HG02884 (cell line): ENCODE data around the gene NLRP6.
A peak's percentile ranks its signal among the peaks of the same experiment; 100 is the strongest.
"Not testable (repeated sequence)": the region's sequence is repeated elsewhere in the genome, so short reads cannot be mapped to it uniquely, and the experiment has no call there.

Source experiments
- ATAC-seq: cut with Tn5 transposase; IDR thresholded peaks from one replicate; pipeline ENCODE4 v1.9.1; 2021; ENCODE audit warnings: mild to moderate bottlenecking, moderate library complexity; ENCODE audit not compliant: unreplicated experiment

The NLRP6 gene

GRCh38 chr11:278001-278951, at the start of gene NLRP6:
TSS of gene NLRP6 (plus strand) at chr11:278407. CDS start at chr11:278570, 163 bp downstream.
- ATAC-seq: no peak

DNA sequence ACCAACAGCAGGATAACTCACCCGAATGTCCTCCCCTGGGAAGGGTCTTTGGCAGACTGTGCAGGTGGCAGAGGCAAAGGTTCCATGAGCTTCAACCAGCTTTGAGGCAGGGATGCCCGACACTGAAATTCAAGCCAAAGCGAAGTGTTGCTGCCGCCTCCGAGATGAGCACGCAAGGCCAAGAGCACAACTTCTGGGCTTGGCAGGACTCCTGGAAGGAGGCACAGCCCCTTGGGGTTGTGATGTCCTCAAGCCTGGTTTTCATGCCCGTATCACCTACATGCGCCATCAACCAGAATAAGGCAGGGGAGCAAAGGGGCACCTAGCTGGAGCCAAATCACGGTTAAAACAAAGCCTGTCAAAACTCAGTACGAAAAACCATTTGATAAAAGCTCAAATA, 47.8 kb upstream of the NLRP6 start:
- ATAC-seq: no peak

DNA sequence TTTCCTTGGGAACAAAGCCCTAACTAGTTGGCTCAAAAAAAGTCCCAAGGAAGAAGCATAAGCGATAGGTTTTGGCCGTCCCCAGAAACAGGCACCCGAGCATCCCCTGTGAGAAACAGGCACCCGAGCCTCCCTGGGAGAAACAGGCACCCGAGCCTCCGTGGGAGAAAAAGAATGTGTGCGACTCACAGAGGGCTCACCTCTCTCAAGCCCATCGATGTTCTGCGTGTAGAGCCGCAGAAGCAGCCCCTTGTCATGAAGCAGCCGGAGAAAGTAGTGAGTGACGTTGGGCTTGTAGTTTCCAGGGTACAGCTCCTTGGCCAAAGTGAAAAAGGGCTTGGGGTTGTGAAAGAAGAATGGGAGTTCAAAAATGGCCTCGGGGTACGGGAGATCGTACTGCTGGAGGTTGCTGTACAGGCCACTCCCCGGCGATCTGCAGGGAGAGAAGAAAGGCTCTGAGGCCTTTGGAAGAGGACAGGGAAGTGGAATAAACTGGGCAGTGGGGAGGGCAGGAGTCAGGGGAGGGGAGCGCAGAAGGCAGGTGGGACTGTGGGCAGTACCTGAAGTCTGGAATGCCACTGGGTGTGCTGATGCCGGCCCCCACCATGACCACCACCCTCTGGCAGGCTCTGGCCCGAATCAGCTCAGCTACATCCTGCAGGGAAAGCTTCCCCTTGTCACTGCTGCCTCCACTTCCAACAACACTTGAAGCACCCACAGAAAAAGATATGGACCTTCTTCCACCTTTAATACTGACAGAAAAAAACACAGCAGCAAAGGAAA, 45.2 kb upstream of the NLRP6 start:
- no peak for ATAC-seq

GRCh38 chr11:235180-235579, 43.0 kb upstream of the NLRP6 start:
- no peak for ATAC-seq

DNA sequence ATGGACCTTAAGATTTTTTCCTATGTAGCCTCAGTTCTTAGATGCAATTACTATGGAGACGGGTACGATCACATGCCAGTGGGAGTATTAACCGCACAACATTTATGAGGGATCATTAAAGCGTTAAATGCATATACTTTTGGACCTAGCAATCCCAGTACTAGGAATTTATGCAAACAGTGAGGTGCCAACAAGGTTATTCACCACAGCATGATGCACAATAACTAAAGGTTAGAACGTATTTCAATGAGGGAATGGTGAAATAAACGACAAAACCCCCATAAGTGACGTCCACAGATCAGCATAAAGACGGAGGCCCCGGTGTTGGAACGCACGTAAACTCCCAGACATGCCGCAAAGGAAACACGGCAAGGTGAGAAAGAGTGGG, 42.6 kb upstream of the NLRP6 start:
- ATAC-seq: peak; percentile 10

DNA sequence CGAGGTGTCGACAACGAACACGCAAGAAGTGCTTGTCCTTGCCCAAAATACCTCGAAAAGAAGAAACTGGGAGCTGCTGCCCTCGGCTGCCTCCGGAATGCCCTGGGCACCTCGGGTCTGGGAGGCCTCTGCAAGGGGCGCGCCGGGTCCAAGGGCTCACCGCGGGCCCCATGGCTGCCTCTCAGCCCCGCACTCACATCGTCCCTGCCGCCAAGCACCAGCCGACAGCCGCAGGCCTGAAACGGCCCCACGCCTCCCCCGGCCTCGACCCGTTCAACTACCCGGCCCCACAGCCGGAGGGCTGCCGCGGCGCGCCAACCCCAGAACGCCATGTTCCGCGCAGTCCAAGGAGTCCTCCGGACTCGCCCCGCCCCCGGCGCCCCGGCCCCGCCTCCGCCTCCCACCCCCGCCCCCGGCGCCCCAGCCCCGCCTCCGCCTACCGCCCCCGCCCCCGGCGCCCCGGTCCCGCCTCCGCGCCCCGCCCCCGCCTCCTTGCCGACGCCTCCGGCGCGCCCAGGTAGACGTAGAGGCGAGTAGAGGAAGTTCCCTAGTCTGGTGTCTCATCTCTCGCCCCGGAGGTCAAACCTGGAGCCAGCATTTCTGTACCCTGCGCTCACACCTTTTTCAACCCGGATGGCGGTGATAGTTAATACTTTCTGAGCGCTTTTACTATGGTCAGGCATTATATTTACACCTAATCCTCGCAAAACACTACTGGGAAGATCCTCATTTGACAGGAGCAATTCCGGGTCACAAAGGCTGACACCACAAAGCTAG, 42.0 kb upstream of the NLRP6 start, which contains the start of gene SIRT3:
SIRT3 (minus strand) TSS at position 346 of the 777 bp plus-strand sequence; CDS start at position 332, 14 bp downstream.
- ATAC-seq: peak; percentile 69

- peak; percentile 78 for ATAC-seq
Observed at GRCh38 chr11:236774-237767, 41.1 kb upstream of the NLRP6 start, which contains the start of gene PSMD13. TSS of gene PSMD13 (plus strand) at chr11:236976. CDS start at chr11:237050, 74 bp downstream.

DNA sequence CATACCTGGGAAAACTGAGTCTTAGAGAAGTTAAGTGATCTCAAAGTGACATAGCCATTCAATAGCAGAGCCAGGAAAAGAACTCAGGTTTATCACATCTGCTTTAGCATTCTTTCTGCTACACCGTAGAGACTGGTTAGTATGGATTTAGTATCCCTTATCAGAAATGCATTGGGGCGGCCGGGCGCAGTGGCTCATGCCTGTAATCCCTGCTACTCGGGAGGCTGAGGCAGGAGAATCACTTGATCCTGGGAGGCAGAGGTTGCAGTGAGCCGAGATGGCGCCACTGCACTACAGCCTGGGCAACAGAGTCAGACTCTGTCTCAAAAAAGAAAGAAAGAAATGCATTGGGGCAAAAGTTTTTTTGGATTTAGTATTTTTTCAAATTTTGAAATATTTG, 39.9 kb upstream of the NLRP6 start:
- not testable (repeated sequence) for ATAC-seq

GRCh38 chr11:240315-240714, 37.9 kb upstream of the NLRP6 start:
- no peak for ATAC-seq

- no peak for ATAC-seq
Observed at GRCh38 chr11:241634-242033, 36.6 kb upstream of the NLRP6 start.

- ATAC-seq: no peak
Observed at GRCh38 chr11:244376-244775, 33.8 kb upstream of the NLRP6 start.

DNA sequence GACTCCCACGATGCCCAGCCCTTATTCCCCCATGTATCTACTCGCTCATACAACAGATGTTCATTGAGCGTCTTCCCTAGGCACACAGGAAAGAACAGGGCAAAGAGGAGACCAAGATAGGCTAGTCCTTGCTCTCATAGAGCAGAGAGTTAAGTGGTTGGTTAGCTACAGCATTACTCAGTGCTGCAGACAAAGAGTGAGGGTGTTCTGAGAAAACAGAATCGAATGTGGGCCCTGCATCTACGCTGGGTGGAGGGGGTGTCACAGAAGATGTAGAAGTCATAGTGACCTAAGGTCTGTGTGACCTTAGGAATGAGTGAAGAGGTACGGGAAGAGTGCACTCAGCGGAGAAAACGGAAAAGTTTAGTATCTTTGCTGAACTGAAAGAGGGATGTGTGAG, 29.1 kb upstream of the NLRP6 start:
- ATAC-seq: no peak

DNA sequence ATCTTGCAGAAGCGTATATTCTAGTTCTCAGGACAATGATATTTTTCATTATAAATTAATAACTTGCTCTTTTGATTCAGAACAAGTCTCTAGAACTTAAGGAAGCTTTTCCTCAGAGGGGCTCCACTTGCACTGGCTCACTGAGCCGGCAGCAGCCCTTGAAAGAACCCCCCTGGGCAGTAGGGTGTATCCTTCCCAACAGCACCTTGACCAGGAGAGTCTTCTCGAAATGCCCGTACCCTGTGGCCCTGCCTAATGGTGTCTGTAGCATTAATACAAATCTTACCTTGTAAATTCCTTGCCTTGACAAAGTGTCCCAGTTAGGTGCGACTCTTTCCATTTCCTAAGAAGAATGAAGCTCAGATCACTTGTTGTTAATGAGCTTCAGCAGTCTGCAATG, 27.9 kb upstream of the NLRP6 start:
- ATAC-seq: no peak

DNA sequence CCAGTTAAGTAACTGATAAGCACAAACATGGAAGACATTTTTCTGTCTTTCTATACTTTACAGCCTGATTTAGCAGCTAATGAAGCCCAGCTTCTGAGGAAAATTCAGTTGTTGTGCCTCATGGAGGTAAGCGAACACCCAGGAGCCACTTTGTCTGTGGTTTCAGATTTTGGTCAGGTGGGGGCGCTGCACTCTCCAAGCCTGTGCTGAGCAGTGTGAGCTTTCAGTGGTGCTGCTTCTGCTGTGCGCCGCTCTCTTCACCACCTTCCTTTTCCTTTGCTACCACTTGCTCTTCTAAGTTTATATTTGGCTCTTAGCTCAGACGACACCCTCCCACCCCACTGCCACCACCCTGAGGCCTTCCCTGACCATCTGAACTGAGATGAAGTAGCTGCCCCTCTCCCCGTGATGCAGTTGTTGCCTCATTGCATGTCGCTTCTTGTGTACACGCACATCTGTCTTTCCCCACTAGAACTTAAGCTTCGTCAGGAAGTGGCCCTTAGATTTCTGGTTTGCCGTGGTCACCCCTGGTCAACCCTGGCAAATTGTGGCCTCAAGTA, 27.4 kb upstream of the NLRP6 start:
- no peak for ATAC-seq

GRCh38 chr11:251550-251949, 26.7 kb upstream of the NLRP6 start:
- no peak for ATAC-seq

GRCh38 chr11:252666-253065, 25.5 kb upstream of the NLRP6 start:
- no peak for ATAC-seq

- no peak for ATAC-seq
Observed at GRCh38 chr11:253160-253885, 24.9 kb upstream of the NLRP6 start.

- no peak for ATAC-seq
Observed at GRCh38 chr11:253886-254270, 24.3 kb upstream of the NLRP6 start.

GRCh38 chr11:255176-255575, 23.0 kb upstream of the NLRP6 start:
- no peak for ATAC-seq
